GM04504 (cell line): ENCODE measurements around the gene HAUS1.
"Not testable (repeated sequence)": the region's sequence is repeated elsewhere in the genome, so short reads cannot be mapped to it uniquely, and the experiment has no call there.

ENCODE experiments used
- DNase-seq: peaks from one replicate; pipeline ENCODE4 v3.0.0-alpha.2; 2012; ENCODE audit warnings: low read depth

Gene HAUS1

GRCh38 chr18:46088501-46088900 is 15.7 kb upstream of the HAUS1 start:
- not testable (repeated sequence) for DNase-seq

DNA sequence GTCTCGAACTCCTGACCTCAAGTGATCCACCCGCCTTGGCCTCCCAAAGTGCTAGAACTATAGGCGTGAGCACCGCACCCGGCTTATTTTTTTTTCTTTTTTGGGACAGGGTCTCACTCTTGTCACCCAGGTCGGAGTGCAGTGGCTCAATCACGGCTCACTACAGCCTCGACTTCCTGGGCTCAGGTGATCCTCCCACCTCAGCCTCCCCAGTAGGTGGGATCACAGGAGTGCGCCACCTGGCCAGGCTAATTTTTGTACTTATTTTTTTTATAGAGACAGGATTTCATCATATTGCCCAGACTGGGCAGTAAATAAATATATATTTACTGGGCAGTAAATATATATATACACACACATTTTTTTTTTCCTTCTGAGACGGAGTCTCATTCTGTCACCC is 8.7 kb upstream of the HAUS1 start:
- no peak for DNase-seq

GRCh38 chr18:46096651-46097300 is 7.4 kb upstream of the HAUS1 start:
- DNase-seq = no peak

DNA sequence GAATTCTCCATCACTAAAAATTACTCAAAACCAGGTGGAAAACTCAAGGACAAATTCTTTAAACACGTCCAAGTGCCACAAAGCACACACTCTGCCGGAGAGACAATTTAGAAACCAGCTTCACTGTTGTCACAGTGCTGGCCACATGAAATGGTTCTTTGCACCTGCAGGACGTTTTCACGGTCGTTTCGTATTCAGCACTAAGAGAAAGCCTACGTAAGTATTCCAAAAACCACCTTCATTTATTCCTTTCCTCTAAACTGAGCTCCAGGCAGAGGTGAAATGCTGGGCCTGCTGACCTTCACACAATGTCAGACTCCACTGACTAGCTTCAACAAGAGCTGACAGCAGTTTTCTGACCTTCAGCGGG is 6.8 kb upstream of the HAUS1 start:
- no peak for DNase-seq

GRCh38 chr18:46097801-46098615 is 6.2 kb upstream of the HAUS1 start, which contains the start of gene ATP5F1A:
Gene ATP5F1A, minus strand, starts transcription at chr18:46098296. Its CDS starts 65 bp downstream, at chr18:46098231.
- peak; percentile 48 for DNase-seq

DNA sequence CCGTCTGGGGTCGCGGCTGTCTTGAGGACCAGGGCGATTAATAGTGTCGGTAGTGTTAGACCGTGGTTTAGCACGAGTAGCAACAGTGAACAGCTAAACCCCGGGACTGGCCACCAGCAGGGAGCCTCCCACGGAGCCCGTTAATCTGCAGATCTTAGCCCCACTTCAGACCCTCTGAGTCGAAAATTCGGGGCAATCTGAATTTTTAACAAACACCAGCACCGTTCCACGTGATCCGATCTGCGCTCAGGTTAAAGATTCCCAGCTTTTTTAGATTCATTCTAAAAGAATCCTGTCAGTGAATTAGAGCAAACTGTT is 5.6 kb upstream of the HAUS1 start:
- no peak for DNase-seq

- DNase-seq = no peak
These were observed 4.7 kb upstream of the HAUS1 start for GRCh38 chr18:46099463-46099862.

DNA sequence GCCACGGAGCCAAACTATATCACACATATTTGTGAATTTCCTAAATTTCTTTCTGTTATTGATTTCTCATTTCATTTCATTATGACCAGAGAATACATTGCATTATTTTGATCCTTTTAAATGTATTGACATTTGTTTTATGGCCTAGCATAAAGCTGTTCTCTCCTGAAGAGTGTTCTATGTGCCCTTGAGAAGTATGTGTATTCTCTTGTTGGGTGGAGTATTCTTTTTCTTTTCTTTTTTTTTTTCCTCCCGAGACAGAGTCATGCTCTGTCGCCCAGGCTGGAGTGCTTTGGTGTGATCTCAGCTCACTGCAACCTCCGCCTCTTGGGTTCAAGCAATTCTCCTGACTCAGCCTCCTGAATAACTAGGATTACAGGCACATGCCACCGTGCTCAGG is 5.2 kb downstream of the HAUS1 start:
- no peak for DNase-seq

DNA sequence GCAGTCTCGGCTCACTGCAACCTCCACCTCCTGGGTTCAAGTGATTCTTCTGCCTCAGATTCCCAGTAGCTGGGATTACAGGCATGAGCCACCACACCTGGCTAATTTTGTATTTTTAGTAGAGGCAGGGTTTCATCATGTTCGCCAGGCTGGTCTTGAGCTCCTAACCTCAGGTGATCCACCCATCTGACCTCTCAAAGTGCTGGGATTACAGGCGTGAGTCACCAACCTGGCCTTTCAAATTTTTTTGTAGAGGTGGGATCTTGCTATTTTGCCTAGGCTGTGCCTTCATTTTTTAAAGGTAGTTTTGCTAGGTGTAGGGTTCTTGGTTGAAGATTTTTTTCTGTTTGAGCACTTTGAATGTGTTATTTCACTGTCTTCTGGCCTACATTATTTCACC is 6.2 kb downstream of the HAUS1 start:
- no peak for DNase-seq

- DNase-seq = no peak
These were observed 9.6 kb downstream of the HAUS1 start for GRCh38 chr18:46113751-46114150.

GRCh38 chr18:46126625-46127024 is 22.4 kb downstream of the HAUS1 start:
- not testable (repeated sequence) for DNase-seq

GRCh38 chr18:46130061-46130460 is 25.9 kb downstream of the HAUS1 start:
- no peak for DNase-seq

- DNase-seq = not testable (repeated sequence)
These were observed 26.4 kb downstream of the HAUS1 start for GRCh38 chr18:46130549-46130948.

GRCh38 chr18:46133534-46133933 is 29.3 kb downstream of the HAUS1 start:
- DNase-seq = no peak

DNA sequence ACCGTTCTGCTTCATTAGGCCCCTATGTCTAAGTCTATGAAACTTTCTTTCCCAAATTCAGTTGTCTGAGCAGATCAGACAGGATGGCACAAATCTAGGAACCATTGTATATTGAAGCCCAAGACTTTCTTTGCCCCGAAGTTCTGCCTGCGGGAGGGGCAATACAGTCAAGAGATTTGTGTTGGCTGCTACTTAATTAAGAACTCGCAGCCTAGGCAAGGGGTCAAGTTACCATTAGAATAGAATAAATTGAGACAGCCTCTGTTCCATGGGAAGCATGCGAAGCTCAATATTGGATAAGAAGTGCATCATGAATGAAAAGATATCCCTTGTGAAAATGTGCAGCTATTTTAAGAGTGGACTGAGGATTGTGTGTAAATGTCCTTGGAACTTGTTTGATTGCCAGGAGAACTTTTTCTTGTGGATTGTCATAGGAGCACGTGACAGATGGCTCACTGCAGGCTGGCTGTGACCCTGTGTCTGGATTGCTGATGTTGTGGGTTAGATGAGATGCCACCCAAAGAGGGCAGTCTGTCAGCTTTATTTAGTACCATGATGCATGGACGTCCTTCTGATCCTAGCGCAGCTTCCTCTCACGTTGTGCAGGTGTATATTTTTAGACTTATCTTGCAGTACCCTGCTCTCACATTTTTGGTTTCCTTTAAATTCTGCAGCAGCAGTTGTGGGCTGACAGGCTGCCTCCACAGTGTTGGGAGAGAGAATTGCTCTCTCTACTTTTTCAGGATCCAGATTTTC is 30.9 kb downstream of the HAUS1 start:
- no peak for DNase-seq

- no peak for DNase-seq
These were observed 36.0 kb downstream of the HAUS1 start for GRCh38 chr18:46140173-46140572.

DNA sequence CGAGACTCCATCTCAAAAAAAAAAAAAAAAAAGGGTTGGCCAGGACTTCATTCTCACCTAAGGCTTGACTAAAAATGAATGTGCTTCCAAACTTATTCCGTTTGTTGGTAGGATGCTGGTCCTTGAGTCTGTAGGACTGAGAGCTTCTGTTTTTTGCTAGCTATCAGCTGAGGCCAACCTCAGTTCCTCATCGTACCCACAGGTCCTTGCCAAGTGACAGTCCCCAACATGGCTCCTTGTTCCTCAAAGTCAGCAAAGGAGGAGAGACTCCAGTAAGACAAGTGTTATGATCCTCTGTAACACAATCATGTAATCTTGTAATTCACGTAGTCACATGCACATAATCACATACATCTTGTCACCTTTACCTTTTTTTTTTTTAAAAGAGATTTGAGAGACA is 37.0 kb downstream of the HAUS1 start:
- DNase-seq = no peak

DNA sequence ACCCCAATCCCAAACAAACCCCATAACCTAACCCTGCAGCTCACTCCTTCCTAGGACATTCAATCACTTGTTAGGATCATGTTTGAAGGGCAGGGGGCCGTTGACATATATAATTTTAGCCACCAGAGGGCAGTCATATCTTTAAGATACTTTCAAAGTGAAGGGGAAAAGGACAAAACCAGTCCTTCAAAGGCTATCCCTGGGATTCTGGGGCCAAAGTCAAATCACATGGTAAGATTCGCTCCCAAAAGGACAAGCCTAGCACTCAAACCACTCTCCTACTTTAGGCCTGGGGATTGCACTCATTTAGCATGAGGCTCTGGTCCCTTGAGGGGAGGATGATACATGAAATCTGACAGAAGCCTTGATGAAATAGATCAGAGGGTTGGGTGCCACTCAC is 44.6 kb downstream of the HAUS1 start:
- DNase-seq = peak; percentile 36

GRCh38 chr18:46152436-46152807 is 48.2 kb downstream of the HAUS1 start:
- peak; percentile 69 for DNase-seq

DNA sequence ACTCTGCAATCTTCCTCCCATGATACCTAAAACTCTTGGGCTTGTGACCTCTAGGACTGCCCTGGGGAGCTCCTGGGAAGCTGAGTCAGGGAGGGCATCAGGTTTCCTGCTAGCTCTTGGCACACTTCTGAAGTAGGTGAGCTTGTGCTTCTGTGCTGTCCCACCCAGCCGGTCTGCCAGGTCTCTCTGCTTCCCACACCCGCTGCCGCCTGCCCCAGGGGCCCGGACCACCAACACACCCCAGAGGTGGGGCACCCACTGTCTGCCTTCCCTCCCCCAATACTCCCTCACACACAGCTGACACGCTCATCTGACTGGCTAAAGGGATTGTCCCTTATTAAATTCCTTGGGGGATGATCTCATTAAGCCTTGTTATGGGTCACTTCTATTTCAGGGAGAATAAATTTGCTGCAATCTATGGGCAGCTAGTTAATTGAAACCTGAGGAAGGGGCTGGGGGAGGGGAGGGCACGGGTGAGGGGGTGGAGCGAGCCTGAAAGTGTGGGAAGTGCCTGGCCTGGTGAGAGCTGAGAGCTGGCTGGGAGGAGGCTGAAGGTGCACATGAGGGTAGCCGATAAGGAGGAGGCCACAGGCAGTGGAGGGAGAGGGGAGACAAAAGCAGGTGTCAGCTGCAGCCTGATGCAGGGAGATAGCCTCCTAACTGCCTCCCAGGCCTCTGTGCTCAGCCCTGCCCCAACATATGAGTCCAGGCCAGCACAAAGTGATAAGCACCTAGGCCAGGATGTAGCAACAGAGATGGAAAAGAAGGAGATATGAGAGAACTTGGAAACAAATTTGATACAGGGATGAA is 48.8 kb downstream of the HAUS1 start:
- no peak for DNase-seq

GRCh38 chr18:46155641-46156051 is 51.5 kb downstream of the HAUS1 start:
- peak; percentile 77 for DNase-seq

- no peak for DNase-seq
These were observed 52.0 kb downstream of the HAUS1 start for GRCh38 chr18:46156124-46156745.
